ENCODE results near the gene NDNF.

The NDNF gene

GRCh38 chr4:121071640-121072223 is 603 bp downstream of the NDNF start:
- DNase-seq (ENCODE audit: low read depth, low spot score), result no peak

- no peak for DNase-seq (ENCODE audit: low read depth, low spot score)
Measured at GRCh38 chr4:121070696-121071639, 1.4 kb downstream of the NDNF start.

GRCh38 chr4:121070274-121070673 is 2.1 kb downstream of the NDNF start:
- DNase-seq (ENCODE audit: low read depth, low spot score), result no peak

- no peak for DNase-seq (ENCODE audit: low read depth, low spot score)
Measured at GRCh38 chr4:121069430-121069829, 2.9 kb downstream of the NDNF start.

GRCh38 chr4:121064482-121064881 is 7.9 kb downstream of the NDNF start:
- no peak for DNase-seq (ENCODE audit: low read depth, low spot score)

GRCh38 chr4:121062521-121062920 is 9.8 kb downstream of the NDNF start:
- no peak for DNase-seq (ENCODE audit: low read depth, low spot score)

GRCh38 chr4:121061861-121062260 is 10.5 kb downstream of the NDNF start:
- DNase-seq (ENCODE audit: low read depth, low spot score), result no peak

GRCh38 chr4:121061215-121061614 is 11.1 kb downstream of the NDNF start:
- DNase-seq (ENCODE audit: low read depth, low spot score), result no peak

- DNase-seq (ENCODE audit: low read depth, low spot score), result no peak
Measured at GRCh38 chr4:121057466-121057922, 14.8 kb downstream of the NDNF start.

GRCh38 chr4:121056066-121056465 is 16.3 kb downstream of the NDNF start:
- DNase-seq (ENCODE audit: low read depth, low spot score), result no peak

GRCh38 chr4:121054373-121054772 is 18.0 kb downstream of the NDNF start:
- no peak for DNase-seq (ENCODE audit: low read depth, low spot score)

- no peak for DNase-seq (ENCODE audit: low read depth, low spot score)
Measured at GRCh38 chr4:121053601-121054143, 18.7 kb downstream of the NDNF start.

GRCh38 chr4:121050300-121050699 is 22.0 kb downstream of the NDNF start:
- no peak for DNase-seq (ENCODE audit: low read depth, low spot score)

GRCh38 chr4:121049072-121049599 is 23.2 kb downstream of the NDNF start:
- no peak for DNase-seq (ENCODE audit: low read depth, low spot score)

GRCh38 chr4:121048165-121048564 is 24.2 kb downstream of the NDNF start:
- no peak for DNase-seq (ENCODE audit: low read depth, low spot score)

GRCh38 chr4:121041307-121042090 is 30.8 kb downstream of the NDNF start:
- peak; percentile 3 for DNase-seq (ENCODE audit: low read depth, low spot score)

- DNase-seq (ENCODE audit: low read depth, low spot score), result no peak
Measured at GRCh38 chr4:121034017-121034416, 38.3 kb downstream of the NDNF start.

- no peak for DNase-seq (ENCODE audit: low read depth, low spot score)
Measured at GRCh38 chr4:121030711-121031110, 41.6 kb downstream of the NDNF start.

GRCh38 chr4:121030131-121030530 is 42.2 kb downstream of the NDNF start:
- DNase-seq (ENCODE audit: low read depth, low spot score), result no peak

GRCh38 chr4:121026034-121026433 is 46.3 kb downstream of the NDNF start:
- DNase-seq (ENCODE audit: low read depth, low spot score), result no peak

GRCh38 chr4:121025540-121025939 is 46.8 kb downstream of the NDNF start:
- DNase-seq (ENCODE audit: low read depth, low spot score), result no peak

- no peak for DNase-seq (ENCODE audit: low read depth, low spot score)
Measured at GRCh38 chr4:121018543-121018942, 53.8 kb downstream of the NDNF start.
